IMR-90 (cell line): ENCODE data around the gene KCNJ1. TPM values are rescaled to one million over a fixed set of nuclear protein-coding genes. Genes with fewer than 3 reads are reported as not detected.

Experiments used
- ATAC-seq: fragments of 200-7000 bp; cut with Tn5 transposase; 2 replicates; pipeline ENCODE4 v1.9.1; 2020; ENCODE audit warnings: low read depth, mild to moderate bottlenecking, moderate library complexity
- BruUV-seq: library from RNA; stranded (reverse); fragments of 400-500 nt; replicated peaks from 2 replicates; lab custom pipeline; 2021; lab: Mats Ljungman, UMichigan
- CTCF ChIA-PET: fragments of 300-600 bp; formaldehyde crosslinking; extraction: SDS; loops from one replicate; lab custom pipeline; 2021; ENCODE audit warnings: antibody characterized with exemption; lab: Yijun Ruan, JAX
- POLR2A ChIA-PET: fragments of 300-600 bp; sonication (Branson Sonifier 250); formaldehyde crosslinking; loops from one replicate; lab custom pipeline; 2022; ENCODE audit warnings: antibody characterized with exemption; ENCODE audit not compliant: unreplicated experiment; lab: Charles Lee
- DNase-seq: peaks from one replicate; pipeline ENCODE4 v3.0.0; 2013
- H2AFZ ChIP-seq: replicated peaks from 2 replicates; pipeline ENCODE3; 2013; ENCODE audit warnings: low read length, mild to moderate bottlenecking; ENCODE audit not compliant: poor library complexity
- H2AK5ac ChIP-seq: 2 replicates; pipeline ENCODE4 v1.6.1; 2013; ENCODE audit warnings: low read depth, low read length, inconsistent platforms
- H2AK9ac ChIP-seq: replicated peaks from 2 replicates; pipeline ENCODE3; 2013; ENCODE audit warnings: mild to moderate bottlenecking, low read depth, low read length, moderate library complexity; ENCODE audit not compliant: poor library complexity
- H2BK120ac ChIP-seq: 2 replicates; pipeline ENCODE4 v1.6.1; 2013; ENCODE audit warnings: low read depth, low read length, inconsistent platforms
- H2BK15ac ChIP-seq: 3 replicates; pipeline ENCODE4 v1.6.1; 2013; ENCODE audit warnings: low read depth, low read length, inconsistent platforms
- H2BK20ac ChIP-seq: 2 replicates; pipeline ENCODE4 v1.6.1; 2013; ENCODE audit warnings: low read depth, mild to moderate bottlenecking, inconsistent platforms, low read length, moderate library complexity
- H2BK5ac ChIP-seq: 2 replicates; pipeline ENCODE4 v1.6.1; 2013; ENCODE audit warnings: mild to moderate bottlenecking, low read depth, low read length, inconsistent platforms; ENCODE audit not compliant: poor library complexity, severe bottlenecking
- H3K14ac ChIP-seq: replicated peaks from 2 replicates; pipeline ENCODE4 v1.6.1; 2013; ENCODE audit warnings: low read depth, low read length, inconsistent platforms
- H3K18ac ChIP-seq: 2 replicates; pipeline ENCODE4 v1.6.1; 2013; ENCODE audit warnings: low read depth, low read length, control low read depth
- H3K23ac ChIP-seq: 2 replicates; pipeline ENCODE4 v1.6.1; 2013; ENCODE audit warnings: low read depth, low read length, inconsistent platforms
- H3K27ac ChIP-seq: 2 replicates; pipeline ENCODE4 v1.5.1; 2013; ENCODE audit warnings: mild to moderate bottlenecking, control low read depth, low read length; ENCODE audit not compliant: insufficient read depth
- H3K27me3 ChIP-seq: 2 replicates; pipeline ENCODE4 v1.6.1; 2013; ENCODE audit warnings: low read length; ENCODE audit not compliant: control insufficient read depth, insufficient read depth
- H3K36me3 ChIP-seq: 2 replicates; pipeline ENCODE4 v1.6.1; 2013; ENCODE audit warnings: low read length, mixed read lengths; ENCODE audit not compliant: control insufficient read depth, insufficient read depth
- H3K4ac ChIP-seq: 2 replicates; pipeline ENCODE4 v1.6.1; 2013; ENCODE audit warnings: low read depth, low read length, inconsistent platforms
- H3K4me1 ChIP-seq: 2 replicates; pipeline ENCODE4 v1.6.1; 2013; ENCODE audit warnings: low read length, mixed read lengths; ENCODE audit not compliant: control insufficient read depth, insufficient read depth
- H3K4me2 ChIP-seq: 2 replicates; pipeline ENCODE4 v1.6.1; 2013; ENCODE audit warnings: low read depth, mild to moderate bottlenecking, control low read depth, low read length, moderate library complexity
- H3K4me3 ChIP-seq: 2 replicates; pipeline ENCODE4 v1.5.1; 2013; ENCODE audit warnings: low read depth, mild to moderate bottlenecking, control low read depth, low read length, moderate library complexity; ENCODE audit not compliant: insufficient read depth
- H3K56ac ChIP-seq: 2 replicates; pipeline ENCODE4 v1.6.1; 2013; ENCODE audit warnings: low read length, inconsistent platforms; ENCODE audit not compliant: insufficient read depth; ENCODE audit errors: extremely low read depth
- H3K79me1 ChIP-seq, 2 experiments: 2 replicates each; pipeline ENCODE4 v1.6.1; 2013; ENCODE audit warnings: low read length in 2 of 2, inconsistent platforms in 1 of 2, low read depth in 1 of 2
- H3K9ac ChIP-seq: 2 replicates; pipeline ENCODE4 v1.6.1; 2013; ENCODE audit warnings: low read depth, low read length, control low read depth
- H3K9me1 ChIP-seq: 2 replicates; pipeline ENCODE4 v1.6.1; 2013; ENCODE audit warnings: low read length, inconsistent platforms; ENCODE audit not compliant: insufficient read depth
- H3K9me3 ChIP-seq: 2 replicates; pipeline ENCODE4 v1.6.1; 2013; ENCODE audit warnings: low read length; ENCODE audit not compliant: control insufficient read depth, insufficient read depth
- H4K20me1 ChIP-seq: 2 replicates; pipeline ENCODE4 v1.6.1; 2013; ENCODE audit warnings: low read length, inconsistent platforms; ENCODE audit not compliant: insufficient read depth
- H4K5ac ChIP-seq: 2 replicates; pipeline ENCODE4 v1.6.1; 2013; ENCODE audit warnings: mild to moderate bottlenecking, low read depth, low read length, control low read depth
- H4K8ac ChIP-seq, 2 experiments: 2 replicates each; pipeline ENCODE4 v1.6.1; 2013; ENCODE audit warnings: low read depth in 2 of 2, low read length in 2 of 2, control low read depth in 1 of 2, inconsistent platforms in 1 of 2
- H4K91ac ChIP-seq: 2 replicates; pipeline ENCODE4 v1.6.1; 2013; ENCODE audit warnings: low read depth, low read length, inconsistent platforms; ENCODE audit not compliant: insufficient read depth
- BHLHE40 ChIP-seq: fragments of 150-350 bp; IDR thresholded peaks from 2 replicates; pipeline ENCODE4 v1.6.1; 2016; ENCODE audit warnings: mild to moderate bottlenecking, low read depth, low read length
- CHD1 ChIP-seq: IDR thresholded peaks from 2 replicates; pipeline ENCODE4 v1.6.1; 2012; ENCODE audit warnings: low read depth, low read length, improper control_type of control experiment
- FOS ChIP-seq: fragments of 150-350 bp; IDR thresholded peaks from 2 replicates; pipeline ENCODE4 v1.6.1; 2016; ENCODE audit warnings: low read depth, low read length
- MAZ ChIP-seq: IDR thresholded peaks from 2 replicates; pipeline ENCODE4 v1.6.1; 2012; ENCODE audit warnings: low read depth, mild to moderate bottlenecking, low read length, improper control_type of control experiment, moderate library complexity, borderline replicate concordance
- MXI1 ChIP-seq: IDR thresholded peaks from 2 replicates; pipeline ENCODE4 v1.6.1; 2012; ENCODE audit warnings: low read depth, mild to moderate bottlenecking, low read length, moderate library complexity, borderline replicate concordance
- NFE2L2 ChIP-seq: fragments of 150-350 bp; IDR thresholded peaks from 2 replicates; pipeline ENCODE4 v1.6.1; 2016; ENCODE audit warnings: low read depth, mild to moderate bottlenecking, low read length
- POLR2A ChIP-seq: IDR thresholded peaks from 2 replicates; pipeline ENCODE4 v1.6.1; 2012; ENCODE audit warnings: mild to moderate bottlenecking, low read depth, low read length
- RAD21 ChIP-seq: IDR thresholded peaks from 2 replicates; pipeline ENCODE4 v1.6.1; 2012; ENCODE audit warnings: low read length, improper control_type of control experiment
- RCOR1 ChIP-seq: IDR thresholded peaks from 2 replicates; pipeline ENCODE4 v1.6.1; 2012; ENCODE audit warnings: mild to moderate bottlenecking, low read length, improper control_type of control experiment; ENCODE audit not compliant: insufficient replicate concordance
- SMC3 ChIP-seq: fragments of 150-350 bp; IDR thresholded peaks from 2 replicates; pipeline ENCODE4 v1.6.1; 2016; ENCODE audit warnings: low read depth, mild to moderate bottlenecking, antibody characterized with exemption, low read length, moderate library complexity
- WGBS, 2 experiments: methylation state at CpG; one replicate each; pipeline versions ENCODE4 v1.1.5 to v1.1.7; 2013; ENCODE audit warnings: missing lambda C conversion rate in 2 of 2; ENCODE audit not compliant: insufficient read length in 1 of 2; ENCODE audit errors: extremely low coverage in 2 of 2; 5-methylcytosine and 5-hydroxymethylcytosine counted together
- dilution Hi-C: fragments of 300-500 bp; cut with HindIII; formaldehyde crosslinking; loops from one replicate; pipeline ENCODE4 v1.14.3; 2018; ENCODE audit warnings: low sequenced_read_pairs; ENCODE audit not compliant: unreplicated experiment
- in situ Hi-C: fragments of 300-500 bp; cut with MboI; formaldehyde crosslinking; loops from 3 replicates; pipeline ENCODE4 v1.14.3; 2019; ENCODE audit warnings: low sequenced_read_pairs, inconsistent platforms, mixed read lengths
- intact Hi-C: fragments of 100-400 bp; cut with micrococcal nuclease; formaldehyde crosslinking; loops from 2 replicates; pipeline ENCODE4 v1.10.0; 2022
- polyA plus RNA-seq, 3 experiments: library from polyadenylated mRNA; depleted of rRNA; stranded (reverse); fragments of >200 nt; gene quantifications; 2 replicates each; pipeline ENCODE4 v1.2.3, GENCODE V29; 2012; ENCODE audit warnings: low replicate concordance in 1 of 3
- total RNA-seq: library from RNA; depleted of rRNA; stranded (reverse); fragments of >200 nt; gene quantifications from 2 replicates; pipeline ENCODE4 v1.2.3, GENCODE V29; 2012
- TF ChIP-seq, protein P1 (sequence below): fragments of 150-350 bp; IDR thresholded peaks from 2 replicates; pipeline ENCODE4 v1.6.1; 2016; ENCODE audit warnings: low read depth, mild to moderate bottlenecking, low read length, moderate library complexity, borderline replicate concordance
- TF ChIP-seq, protein P2 (sequence below): conservative IDR thresholded peaks from 2 replicates; pipeline ENCODE4 v1.5.1; 2012; ENCODE audit warnings: mild to moderate bottlenecking, low read depth, low read length, improper control_type of control experiment

KCNJ1 gene
- total and polyA plus RNA-seq, 2 of the 4 experiments (the other 2 are of a cell fraction): not detected

DNA sequence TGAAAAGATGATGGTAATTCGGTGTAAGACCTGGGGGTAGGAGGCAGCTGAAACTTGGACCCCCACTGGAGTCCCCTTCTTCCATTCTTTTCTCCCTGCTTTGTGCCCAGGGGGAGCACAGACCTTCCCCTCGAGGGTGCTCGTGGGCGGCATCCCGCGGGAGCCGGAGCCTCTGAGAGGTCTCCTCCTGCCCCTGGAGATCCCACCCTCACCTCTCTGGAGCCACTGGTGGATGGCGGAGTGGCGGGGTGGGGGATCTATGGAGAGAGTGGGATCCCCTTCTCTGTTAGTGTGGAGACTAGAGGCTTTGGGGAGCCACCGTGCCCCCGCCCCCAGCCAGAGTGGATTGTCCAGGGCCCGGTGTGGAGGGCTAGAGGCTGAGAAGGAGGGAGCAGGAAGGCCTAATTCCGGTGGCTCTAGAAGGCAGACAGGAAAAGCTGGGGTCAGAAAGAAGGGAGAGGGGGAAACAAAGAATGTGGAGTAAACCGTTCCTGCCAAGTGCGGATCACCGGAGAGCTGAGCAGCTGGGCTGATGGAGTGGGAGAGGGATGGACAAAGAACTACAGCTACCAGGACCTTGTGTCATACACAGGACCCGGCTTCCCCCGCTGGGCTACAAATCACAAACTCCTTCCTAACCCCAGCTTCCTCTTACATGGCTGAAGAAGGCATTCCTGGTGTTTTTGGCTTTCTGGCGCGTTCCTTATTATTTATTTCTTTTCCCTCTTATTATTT lies 41.9 kb downstream of the KCNJ1 start (continued):
- no peak for TF ChIP-seq POLR2A

DNA sequence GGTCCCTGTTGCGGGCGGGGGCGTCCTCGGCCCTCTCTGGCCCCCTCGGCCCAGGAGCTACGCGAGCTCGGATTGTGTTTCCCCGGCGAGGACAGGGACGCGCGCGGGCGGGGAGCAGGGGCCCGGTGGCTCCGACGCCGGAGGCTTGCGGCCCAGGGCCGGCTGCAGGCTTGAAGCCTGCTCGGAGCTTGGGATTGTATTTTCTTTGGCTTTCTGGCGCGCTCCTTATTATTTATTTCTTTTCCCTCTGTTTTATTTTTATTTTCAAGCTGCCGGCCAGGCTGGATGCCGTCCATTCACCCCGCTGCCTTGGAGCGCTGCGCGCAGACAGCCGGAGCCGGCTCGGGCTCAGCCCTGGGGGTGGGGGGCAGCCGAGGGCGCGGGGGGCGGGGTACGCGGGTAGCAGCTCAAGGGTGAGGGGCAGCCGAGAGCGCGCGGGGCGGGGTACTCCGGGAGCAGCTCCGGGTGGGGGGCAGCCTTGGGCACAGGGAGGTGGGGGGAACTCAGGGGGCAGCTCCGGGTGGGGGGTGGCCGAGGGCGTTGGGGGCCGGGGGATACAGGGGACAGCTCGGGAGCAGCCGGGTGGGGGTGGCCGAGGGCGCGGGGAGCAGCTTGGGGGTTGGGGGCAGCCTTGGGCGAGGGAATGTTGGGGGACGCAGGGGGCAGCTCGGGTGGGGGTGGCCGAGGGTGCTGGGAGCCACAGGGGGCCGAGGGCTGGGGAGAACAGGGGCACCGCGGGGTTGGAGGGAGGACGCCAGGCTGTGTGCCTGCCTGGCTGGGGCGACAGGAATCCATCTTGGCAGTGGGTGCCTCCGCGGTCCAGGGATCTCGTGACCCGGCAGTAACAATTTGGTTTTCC lies 42.7 kb downstream of the KCNJ1 start:
- H3K9ac ChIP-seq: no peak overlapping the region
- H3K9me1 ChIP-seq: no peaks in the 10 kb centered on the region
- no peak overlapping the region for H3K56ac ChIP-seq
- no peak overlapping the region for H2AK9ac ChIP-seq
- intact Hi-C loops (no loop called here), dilution Hi-C loops (loop anchor here (25.0 kb wide), 1 partner anchor 637 kb away; no protein-coding TSS in a partner anchor), in situ Hi-C loops (loop anchor here (5.0 to 10.0 kb wide), 3 partner anchors 192 to 790 kb away; no protein-coding TSS in a partner anchor)
- no peaks in the 10 kb centered on the region for H4K20me1 ChIP-seq
- no peak overlapping the region for H2BK20ac ChIP-seq
- H3K4me2 ChIP-seq: no peak overlapping the region; the same call in 1 of the 2 replicates
- BruUV-seq: no TSS peak
- no peak overlapping the region for H3K14ac ChIP-seq
- no peak overlapping the region for H3K4ac ChIP-seq
- H3K18ac ChIP-seq: no peak overlapping the region
- H3K4me3 ChIP-seq: no peak overlapping the region
- DNase-seq (no peak), ATAC-seq (peak; percentile 66)
- POLR2A ChIA-PET: no interaction called here
- H3K36me3 ChIP-seq: no peaks in the 10 kb centered on the region
- H3K27ac ChIP-seq: no peak overlapping the region
- no peak overlapping the region for H4K8ac ChIP-seq
- no peak overlapping the region for H2BK5ac ChIP-seq
- no peak overlapping the region for H4K91ac ChIP-seq
- peak overlapping the region; percentile 67 for H2AFZ ChIP-seq
- no peak overlapping the region for H2BK15ac ChIP-seq
- no peak overlapping the region for H2BK120ac ChIP-seq
- no peaks in the 10 kb centered on the region for H3K27me3 ChIP-seq
- no peak overlapping the region for H3K23ac ChIP-seq
- no CpG with 5 or more reads among the region's 68 CpGs for WGBS, 2 experiments
- CTCF ChIA-PET: interaction anchor here (0.6 kb wide), 1 partner anchor 652 kb away, joined by 4 read pairs; no protein-coding TSS in a partner anchor
- H4K5ac ChIP-seq: no peak overlapping the region
- H2AK5ac ChIP-seq: no peak overlapping the region
- no peaks in the 10 kb centered on the region for H3K4me1 ChIP-seq
- H3K9me3 ChIP-seq: peaks cover 2% of the 10 kb centered on the region; the same call in 1 of the 2 replicates
- no peaks in the 10 kb centered on the region for H3K79me1 ChIP-seq
- TF ChIP-seq RCOR1: no peak
- TF ChIP-seq, protein P1, sequence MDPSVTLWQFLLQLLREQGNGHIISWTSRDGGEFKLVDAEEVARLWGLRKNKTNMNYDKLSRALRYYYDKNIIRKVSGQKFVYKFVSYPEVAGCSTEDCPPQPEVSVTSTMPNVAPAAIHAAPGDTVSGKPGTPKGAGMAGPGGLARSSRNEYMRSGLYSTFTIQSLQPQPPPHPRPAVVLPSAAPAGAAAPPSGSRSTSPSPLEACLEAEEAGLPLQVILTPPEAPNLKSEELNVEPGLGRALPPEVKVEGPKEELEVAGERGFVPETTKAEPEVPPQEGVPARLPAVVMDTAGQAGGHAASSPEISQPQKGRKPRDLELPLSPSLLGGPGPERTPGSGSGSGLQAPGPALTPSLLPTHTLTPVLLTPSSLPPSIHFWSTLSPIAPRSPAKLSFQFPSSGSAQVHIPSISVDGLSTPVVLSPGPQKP: no peak
- TF ChIP-seq FOS: no peak
- TF ChIP-seq MXI1: no peak
- TF ChIP-seq MAZ: no peak
- TF ChIP-seq RAD21: no peak
- TF ChIP-seq CHD1: no peak
- no peak for TF ChIP-seq POLR2A
- no peak for TF ChIP-seq SMC3
- no peak for TF ChIP-seq NFE2L2
- TF ChIP-seq, protein P2, sequence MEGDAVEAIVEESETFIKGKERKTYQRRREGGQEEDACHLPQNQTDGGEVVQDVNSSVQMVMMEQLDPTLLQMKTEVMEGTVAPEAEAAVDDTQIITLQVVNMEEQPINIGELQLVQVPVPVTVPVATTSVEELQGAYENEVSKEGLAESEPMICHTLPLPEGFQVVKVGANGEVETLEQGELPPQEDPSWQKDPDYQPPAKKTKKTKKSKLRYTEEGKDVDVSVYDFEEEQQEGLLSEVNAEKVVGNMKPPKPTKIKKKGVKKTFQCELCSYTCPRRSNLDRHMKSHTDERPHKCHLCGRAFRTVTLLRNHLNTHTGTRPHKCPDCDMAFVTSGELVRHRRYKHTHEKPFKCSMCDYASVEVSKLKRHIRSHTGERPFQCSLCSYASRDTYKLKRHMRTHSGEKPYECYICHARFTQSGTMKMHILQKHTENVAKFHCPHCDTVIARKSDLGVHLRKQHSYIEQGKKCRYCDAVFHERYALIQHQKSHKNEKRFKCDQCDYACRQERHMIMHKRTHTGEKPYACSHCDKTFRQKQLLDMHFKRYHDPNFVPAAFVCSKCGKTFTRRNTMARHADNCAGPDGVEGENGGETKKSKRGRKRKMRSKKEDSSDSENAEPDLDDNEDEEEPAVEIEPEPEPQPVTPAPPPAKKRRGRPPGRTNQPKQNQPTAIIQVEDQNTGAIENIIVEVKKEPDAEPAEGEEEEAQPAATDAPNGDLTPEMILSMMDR: no peak
- TF ChIP-seq BHLHE40: no peak
